GM21360 (cell line): ENCODE results near the gene TTC29.

ENCODE experiments used
- ATAC-seq: cut with Tn5 transposase; IDR thresholded peaks from one replicate; pipeline ENCODE4 v1.9.1; 2021; ENCODE audit warnings: mild to moderate bottlenecking, moderate library complexity; ENCODE audit not compliant: unreplicated experiment

Gene TTC29, protein sequence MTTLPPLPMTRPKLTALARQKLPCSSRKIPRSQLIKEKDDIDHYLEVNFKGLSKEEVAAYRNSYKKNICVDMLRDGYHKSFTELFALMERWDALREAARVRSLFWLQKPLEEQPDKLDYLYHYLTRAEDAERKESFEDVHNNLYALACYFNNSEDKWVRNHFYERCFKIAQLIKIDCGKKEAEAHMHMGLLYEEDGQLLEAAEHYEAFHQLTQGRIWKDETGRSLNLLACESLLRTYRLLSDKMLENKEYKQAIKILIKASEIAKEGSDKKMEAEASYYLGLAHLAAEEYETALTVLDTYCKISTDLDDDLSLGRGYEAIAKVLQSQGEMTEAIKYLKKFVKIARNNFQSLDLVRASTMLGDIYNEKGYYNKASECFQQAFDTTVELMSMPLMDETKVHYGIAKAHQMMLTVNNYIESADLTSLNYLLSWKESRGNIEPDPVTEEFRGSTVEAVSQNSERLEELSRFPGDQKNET

DNA sequence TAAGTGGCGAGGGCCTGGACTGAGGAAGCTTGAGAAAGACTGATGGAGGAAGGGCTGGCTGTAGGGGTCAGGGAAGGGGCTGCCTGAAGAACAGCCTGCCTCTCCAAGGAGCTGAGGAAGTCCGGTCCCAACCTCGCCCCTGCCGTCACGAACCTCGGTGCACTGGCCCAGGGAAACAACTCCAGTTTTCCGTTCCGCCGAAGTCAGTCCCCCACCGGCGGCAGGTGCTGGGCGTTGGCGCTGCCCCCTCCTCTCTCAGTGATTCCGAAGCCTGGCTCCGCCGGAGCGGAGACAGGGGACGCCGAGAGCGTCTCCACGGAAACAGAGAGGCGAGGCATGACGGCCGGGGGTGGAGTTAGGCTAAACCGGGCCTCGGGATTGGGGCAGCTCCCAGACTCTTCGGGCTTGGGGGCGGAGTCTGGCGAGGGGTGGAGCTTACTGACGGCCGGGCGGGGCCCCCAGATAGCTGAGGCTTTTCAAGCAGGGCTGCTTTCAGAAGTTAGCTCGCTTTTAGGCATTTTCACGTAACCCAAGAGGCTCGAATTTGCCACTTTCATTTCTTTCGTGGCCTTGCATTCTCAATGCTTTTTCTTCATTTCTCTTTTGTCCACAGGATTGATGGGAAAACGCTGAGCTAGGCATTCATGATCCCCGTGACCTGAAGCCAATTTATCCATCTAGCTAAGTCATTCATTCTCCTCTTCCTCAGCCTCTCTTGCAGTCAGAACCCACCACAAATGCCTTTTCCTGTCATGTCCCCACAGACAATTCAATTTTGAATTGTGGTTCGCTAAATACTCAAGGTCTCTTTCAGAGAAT, at the start of gene TTC29:
Gene TTC29 (minus strand): TSS at position 309 of the 819 bp plus-strand sequence. CDS start 5,969 bp downstream, outside the sequence.
- peak; percentile 100 for ATAC-seq

DNA sequence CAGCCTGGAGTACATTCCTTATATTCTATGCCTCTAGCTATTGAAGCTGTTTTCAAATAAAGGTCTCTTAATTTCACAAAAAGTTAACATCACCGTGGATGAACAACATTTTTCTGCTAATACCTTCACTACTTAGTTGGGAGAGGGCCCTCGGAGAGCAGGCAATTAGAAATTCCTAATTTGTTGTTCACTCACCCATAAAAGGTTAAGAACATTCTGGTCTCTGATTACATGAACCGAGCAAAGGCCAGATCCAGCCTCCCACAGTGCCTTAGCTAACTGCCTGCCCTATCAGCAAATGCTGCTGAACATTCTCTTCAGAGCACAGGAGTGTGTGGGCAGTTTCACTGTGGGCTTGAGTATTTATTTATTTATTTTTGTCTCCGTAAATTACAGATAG, 36.0 kb upstream of the TTC29 start:
- no peak for ATAC-seq

- ATAC-seq, result no peak
These were observed 33.0 kb upstream of the TTC29 start for GRCh38 chr4:146978641-146979040.

DNA sequence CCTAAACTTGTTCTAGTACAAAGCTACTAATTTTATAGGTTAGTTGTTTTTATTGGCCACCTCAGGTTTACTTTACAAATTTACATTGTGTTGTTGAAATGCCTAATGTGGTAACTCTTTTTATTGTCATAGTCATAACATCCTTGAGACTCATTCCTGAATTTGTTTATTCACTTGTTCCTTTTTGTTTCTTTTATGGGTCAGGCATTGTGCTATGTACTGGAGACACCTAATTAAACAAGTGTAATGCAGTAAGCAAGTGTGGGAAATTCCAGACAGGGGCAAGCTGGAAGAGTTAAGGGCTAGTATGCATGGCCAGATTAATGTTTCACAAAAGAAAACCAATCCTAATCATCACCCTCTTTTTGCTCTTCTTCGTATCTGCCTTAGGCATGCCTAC, 30.5 kb upstream of the TTC29 start:
- no peak for ATAC-seq

- no peak for ATAC-seq
These were observed 29.9 kb upstream of the TTC29 start for GRCh38 chr4:146975527-146975926.

- ATAC-seq, result no peak
These were observed 29.4 kb upstream of the TTC29 start for GRCh38 chr4:146975036-146975435.

GRCh38 chr4:146972036-146972435, 26.4 kb upstream of the TTC29 start:
- no peak for ATAC-seq

DNA sequence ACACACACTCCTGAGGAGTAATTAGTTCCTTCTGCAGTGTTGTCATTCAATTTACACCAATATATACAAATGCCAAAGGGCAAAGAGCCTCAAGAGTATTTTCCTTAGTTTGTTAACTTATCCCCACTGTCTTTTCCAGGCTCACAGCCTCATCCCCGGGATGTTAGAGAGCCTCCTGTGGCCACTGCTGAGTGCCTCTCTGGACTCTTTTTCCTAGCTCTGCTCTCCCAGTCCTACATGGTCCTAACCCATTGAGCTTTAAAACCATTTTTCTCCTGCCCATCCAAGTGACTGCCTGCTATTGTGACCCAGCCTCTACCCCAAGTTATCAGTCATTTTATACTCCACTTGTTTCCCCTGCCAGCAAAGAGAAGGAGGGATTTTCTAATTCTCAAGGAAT, 23.5 kb upstream of the TTC29 start:
- no peak for ATAC-seq

GRCh38 chr4:146960634-146961033, 15.0 kb upstream of the TTC29 start:
- no peak for ATAC-seq

DNA sequence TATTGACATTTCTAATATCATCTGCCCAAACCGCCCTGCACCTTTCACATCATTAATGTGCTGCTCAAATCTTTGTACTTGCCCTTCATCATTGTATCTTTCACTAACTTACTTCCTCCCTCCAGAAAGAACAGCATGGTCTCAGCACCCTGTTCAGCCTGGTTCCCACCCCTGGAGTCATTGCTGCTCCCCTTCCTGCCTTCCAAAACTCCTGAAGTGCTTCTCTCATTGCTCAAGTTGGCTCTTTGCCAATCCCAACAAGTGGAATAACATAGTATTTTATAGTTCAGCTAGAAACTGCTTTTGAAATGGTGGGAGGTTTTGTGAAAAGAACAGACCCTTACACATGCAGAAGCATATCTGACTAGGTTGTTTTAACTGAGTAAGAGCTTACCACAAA, 14.0 kb upstream of the TTC29 start:
- ATAC-seq, result no peak

DNA sequence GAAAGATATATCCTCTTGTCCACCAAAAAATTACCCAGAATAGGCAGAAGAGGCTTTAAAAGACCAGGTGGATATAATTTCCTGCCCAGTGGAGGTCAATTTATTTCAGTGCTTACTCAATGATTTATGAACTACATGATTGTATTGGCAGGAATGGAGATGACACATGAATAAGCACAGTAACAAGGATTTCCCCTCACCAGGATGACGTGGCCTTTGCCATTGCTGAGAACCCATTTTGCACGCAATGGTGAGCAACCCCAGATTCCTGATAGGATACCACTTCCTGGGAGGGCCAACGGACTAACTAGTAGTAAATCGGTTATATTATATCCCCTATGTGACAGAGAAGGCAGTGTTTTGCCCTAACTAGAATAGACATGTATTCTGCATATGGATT, 11.6 kb upstream of the TTC29 start:
- ATAC-seq, result no peak

GRCh38 chr4:146952896-146953295, 7.2 kb upstream of the TTC29 start:
- no peak for ATAC-seq

- ATAC-seq, result no peak
These were observed 3.9 kb upstream of the TTC29 start for GRCh38 chr4:146949559-146949958.

DNA sequence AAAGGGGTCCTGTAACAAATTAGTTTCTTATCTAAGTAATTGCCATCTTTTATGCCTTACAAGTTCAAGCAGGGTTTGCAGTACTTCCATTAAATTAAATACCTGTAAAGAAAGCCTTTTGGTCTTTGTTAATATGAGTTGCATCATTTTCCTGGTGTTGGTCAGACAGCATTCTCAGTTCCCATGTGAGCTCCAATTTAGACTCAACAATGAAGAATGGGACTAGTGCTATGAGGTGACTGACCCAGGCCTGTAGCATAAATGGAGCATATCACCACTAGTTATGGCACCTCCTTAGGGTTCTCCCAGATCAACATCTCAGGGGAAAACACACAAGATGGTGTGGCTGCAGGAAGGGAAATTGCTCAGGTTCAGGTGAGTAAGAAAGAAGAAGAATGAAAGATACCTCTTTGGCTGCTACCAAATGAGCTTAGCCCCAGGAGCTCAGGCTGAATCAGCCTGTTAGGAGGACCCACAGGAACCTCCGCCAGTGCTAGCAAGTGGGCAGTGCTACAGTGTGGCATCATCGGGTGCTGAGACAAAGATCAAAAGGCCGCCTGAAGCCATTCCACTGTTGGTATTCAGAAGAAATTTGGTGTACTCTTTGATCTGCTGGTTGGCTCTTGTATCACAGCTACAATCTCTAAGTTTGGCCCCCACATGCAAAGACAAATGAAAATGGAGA, 1.8 kb downstream of the TTC29 start:
- no peak for ATAC-seq

DNA sequence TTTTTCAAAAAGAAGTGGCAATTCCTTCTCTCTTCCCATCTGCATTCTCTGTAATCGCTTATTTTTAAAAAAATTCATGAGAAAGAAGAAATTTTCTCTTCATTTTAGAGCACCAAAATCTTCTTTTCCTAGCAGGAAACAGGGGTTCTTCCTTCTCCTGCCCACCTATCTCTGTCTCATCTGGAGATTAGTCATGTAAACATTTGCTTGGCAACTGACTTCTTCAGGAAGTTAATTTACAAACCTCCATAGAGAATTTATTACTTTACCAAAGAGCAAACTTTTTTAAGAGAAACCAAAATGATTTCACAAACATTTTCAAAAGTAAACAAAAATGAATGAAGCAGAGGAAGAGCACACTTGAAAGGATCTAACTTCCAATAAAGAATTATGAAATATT, 13.5 kb downstream of the TTC29 start:
- no peak for ATAC-seq

- no peak for ATAC-seq
These were observed 15.0 kb downstream of the TTC29 start for GRCh38 chr4:146930673-146931072.

DNA sequence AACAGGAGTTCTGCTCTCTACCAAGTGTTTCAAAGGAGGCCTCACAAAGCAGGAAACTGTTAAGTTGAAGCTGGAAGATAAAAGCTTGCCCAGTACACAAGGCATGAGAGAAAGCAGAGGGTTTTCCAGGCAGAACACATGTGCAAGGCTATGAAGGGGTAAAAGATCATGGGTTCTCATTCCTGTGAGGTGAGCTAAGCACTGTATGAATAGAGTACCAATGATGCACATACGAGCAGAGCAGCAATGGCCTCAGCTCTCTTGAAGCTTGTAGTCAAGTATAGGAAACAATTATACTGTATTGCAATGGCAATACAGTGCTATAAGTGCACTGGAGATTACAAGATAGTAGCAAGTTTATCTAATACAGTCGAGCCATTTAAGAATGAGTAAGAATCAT, 18.0 kb downstream of the TTC29 start:
- no peak for ATAC-seq

GRCh38 chr4:146916479-146917076, 29.1 kb downstream of the TTC29 start:
- ATAC-seq, result peak; percentile 49

DNA sequence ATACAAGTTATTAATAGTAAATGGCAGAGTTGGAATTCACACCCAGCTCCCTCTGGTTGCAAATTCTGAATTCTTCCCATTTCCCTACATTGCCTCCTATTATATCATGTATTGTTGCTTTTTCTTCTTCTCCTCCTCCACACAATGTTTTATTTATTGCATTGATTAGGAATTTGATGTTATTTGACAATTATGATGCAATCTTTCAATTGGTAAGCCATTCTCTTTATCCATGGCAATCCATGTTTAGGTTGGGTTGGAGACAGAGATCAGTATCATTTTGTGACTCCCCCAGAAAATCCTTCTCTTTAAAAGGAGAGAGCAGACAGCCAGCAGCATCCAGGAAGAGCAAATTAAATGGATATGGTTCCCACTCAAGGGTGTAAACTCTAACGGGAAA, 30.5 kb downstream of the TTC29 start:
- no peak for ATAC-seq

GRCh38 chr4:146900295-146900694, 45.4 kb downstream of the TTC29 start:
- ATAC-seq, result no peak

- ATAC-seq, result no peak
These were observed 55.4 kb downstream of the TTC29 start for GRCh38 chr4:146890301-146890700.
